CD4-positive, alpha-beta T cell treated with Interleukin-15 for 1 hour (primary cell): ENCODE data around the gene CCT8L2.
"Not testable (repeated sequence)": the region's sequence is repeated elsewhere in the genome, so short reads cannot be mapped to it uniquely, and the experiment has no call there.

Experiments
- DNase-seq: peaks from one replicate; pipeline ENCODE4 v3.0.0-alpha.2; 2020

Gene CCT8L2

DNA sequence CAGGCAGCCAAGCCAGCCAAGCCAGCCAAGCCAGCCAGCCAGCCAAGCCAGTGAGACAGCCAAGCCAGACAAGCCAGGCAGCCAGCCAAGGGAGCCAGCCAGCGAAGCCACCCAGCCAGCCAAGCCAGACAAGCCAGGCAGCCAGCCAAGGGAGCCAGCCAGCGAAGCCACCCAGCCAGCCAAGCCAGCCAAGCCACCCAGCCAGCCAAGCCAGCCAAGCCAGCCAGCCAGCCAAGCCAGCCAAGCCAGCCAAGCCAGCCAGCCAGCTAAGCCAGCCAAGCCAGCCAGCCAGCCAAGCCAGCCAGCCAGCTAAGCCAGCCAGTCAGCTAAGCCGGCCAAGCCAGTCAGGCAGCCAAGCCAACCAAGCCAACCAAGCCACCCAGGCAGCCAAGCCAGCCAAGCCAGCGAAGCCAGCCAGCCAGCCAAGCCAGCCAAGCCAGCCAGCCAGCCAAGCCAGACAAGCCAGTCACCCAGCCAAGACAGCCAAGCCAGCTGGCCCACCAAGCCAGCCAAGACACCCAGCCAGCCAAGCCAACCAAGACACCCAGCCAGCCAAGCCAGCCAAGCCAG, 34.1 kb downstream of the CCT8L2 start:
- not testable (repeated sequence) for DNase-seq

DNA sequence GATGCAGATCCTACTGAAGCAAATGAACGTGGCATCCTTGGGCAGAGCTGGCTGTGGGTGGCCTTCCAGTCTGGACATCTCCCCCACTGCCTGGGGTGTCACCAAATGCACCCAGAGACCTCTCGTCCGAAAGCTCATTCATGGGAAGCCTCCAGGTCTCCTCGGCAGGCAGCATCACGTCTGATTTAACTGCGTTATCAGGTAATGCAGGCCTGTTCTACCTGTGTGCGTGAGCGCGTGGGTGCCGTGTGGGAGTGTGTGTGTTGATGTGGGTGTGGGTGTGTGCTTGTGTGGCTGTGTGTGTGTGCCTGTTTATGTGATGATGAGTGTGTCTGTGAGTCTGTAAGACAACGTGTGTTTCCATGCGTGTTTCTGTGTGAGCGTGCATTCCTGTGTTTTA, 35.1 kb downstream of the CCT8L2 start:
- not testable (repeated sequence) for DNase-seq

DNA sequence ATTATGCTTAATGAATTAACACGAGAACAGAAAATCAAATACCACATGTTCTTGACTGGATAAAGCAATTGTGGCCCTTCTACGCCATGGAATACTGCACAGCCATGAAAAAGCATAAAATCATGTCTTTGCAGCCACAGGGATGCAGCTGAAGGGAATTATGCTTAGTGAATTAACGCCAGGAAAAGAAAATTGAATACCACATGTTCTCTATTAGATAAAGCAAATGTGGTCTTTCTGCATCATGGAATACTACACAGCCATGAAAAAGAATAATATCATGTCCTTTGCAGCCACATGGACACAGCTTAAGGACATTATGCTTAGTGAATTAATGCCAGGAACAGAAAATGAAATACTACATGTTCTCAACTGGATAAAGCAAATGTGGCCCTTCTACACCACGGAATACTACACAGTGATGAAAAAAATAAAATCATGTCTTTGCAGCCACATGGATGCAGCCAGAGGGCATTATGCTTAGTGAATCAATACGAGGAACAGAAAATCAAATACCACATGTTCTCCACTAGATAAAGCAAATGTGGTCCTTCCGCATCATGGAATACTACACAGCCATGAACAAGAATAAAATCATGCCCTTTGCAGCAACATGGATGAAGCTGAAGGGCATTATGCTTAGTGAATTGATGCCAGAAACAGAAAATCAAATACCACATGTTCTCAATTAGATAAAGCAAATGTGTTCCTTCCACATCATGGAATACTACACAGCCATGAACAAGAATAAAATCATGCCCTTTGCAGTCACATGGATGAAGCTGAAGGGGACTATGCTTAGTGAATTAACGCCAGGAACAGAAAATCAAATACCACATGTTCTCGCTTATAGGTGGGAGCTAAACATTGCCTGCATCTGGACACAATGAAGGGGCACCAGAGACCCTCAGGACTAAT, 37.3 kb downstream of the CCT8L2 start:
- DNase-seq: not testable (repeated sequence)

DNA sequence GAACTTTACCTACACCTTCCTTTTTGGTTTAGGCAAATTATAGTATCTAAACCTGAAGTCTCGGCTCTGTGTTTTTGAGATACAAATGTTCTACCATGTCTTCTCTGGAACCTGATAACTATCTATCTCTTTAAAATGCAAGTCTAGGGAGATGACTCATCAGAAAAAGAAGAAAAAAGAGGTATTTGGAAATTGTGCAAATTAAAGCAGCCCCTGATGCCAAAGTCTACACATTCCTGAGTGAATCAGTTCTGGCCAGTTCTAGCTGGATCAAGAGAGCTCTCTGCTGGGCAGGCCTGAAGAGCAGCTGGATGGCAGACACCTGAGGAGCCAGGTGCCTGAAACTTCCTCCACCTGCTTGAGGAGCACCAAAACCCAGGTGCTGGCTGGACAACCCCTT, 49.3 kb downstream of the CCT8L2 start:
- not testable (repeated sequence) for DNase-seq
